Measurements from ENCODE around the gene ANKRD60.

Gene ANKRD60

DNA sequence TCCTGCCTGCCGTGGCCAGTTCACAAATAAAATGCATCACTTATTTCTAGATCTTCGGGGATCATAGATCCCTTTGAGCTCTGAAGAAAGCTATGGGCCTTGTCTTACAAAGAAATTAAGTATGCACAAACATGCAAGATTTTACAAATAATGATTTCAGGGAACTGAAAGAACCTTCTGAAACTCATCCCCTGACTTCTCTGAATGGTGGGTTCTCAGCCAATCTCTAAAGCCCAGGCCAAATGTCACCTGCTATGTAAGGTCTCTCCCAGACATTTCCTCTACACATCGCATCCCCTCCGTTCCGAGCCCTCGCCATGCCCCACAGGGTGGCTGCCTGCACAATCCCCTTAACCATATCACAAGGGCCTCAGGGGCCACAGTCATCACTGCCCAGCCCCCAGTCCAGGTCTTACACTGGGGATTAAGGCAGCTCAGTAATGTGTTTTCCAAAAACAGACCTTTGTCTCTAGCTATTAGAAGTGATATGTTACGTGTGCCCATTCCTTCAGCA lies 16.1 kb upstream of the ANKRD60 start:
- DNase-seq, result no peak

DNA sequence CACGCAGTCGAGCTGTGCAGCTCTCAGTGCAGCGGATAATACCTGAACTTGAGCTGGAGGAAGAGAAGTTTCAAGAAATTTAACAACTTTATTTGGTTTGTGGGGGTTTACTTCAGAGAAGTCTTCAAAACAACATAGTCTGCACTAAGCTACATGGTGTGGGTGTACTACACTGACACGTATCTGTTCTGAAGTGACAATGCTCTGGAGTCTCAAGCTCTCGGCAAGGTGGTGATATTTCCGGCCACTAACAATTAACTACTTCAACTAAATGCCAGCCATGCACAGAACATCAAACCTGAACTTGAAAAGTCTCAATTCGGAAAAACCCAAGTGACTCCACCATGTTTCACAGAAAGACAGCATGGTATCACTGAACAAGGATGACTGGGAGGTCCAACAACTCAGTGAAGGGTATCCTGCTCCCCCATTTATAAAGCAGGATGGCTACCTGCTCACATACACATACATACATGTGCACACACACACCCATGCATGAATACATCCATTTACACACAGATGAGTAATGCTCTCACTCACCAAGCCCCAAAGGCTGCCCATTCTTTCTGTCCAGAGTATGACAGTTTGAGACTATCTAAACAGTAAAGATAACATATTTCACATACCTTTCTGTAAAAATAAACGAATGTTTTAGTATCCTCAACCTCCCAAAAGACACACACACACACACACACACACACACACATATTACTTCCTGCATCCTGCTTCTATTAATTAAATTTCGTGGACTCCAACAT lies 15.4 kb upstream of the ANKRD60 start:
- peak; percentile 33 for DNase-seq

DNA sequence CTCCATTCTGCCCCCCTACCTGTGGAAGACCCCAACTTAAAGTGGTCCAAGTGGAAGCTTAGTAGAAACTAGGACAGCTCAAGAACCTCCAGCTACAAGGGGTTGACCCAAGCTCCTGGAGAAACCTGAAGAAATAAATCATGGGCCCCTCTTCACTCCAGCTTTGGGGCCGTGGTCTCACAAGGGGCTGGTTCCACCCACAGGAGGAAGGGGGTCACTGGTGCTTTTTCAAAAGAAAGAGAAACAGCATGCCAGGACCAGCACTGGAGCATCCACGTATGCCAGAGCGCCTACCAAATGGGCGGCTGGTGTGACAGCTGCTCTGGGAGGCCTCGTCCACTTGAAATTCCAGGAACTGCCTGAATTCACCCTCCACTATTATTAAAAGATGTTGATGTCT lies 14.4 kb upstream of the ANKRD60 start:
- no peak for DNase-seq

DNA sequence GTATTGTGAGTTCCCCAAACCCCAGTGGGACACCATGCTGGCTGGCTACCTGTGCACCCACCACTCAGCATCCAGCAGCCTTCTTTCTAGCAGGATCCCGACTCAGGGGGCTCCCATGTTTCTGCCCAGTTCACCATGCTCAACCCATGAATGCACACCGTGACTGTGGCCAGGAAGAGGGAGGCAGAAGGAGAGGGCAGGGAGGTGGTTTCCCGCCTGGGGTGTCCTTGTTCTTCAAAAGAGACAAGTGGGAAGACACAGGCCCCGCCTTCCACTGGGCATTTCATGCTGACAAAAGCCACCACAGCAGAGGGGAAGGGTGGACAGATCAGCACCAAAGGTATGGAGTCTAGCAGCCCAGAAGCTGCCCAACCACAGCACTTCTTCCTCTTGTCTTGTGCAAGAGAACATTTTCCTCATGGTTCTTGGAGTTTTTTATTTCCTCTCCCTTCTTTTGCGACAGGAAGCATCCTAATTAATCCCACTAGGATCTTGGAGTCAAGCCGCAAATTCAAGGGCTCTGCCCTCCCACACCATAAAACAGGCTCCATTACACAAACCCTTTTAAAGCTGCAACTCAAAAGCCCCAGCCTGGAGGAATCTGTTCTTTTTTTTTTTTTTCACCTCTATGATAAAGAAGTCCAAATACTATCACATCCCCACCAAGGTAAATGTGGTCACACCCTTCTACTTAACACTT lies 13.5 kb upstream of the ANKRD60 start:
- DNase-seq, result no peak

DNA sequence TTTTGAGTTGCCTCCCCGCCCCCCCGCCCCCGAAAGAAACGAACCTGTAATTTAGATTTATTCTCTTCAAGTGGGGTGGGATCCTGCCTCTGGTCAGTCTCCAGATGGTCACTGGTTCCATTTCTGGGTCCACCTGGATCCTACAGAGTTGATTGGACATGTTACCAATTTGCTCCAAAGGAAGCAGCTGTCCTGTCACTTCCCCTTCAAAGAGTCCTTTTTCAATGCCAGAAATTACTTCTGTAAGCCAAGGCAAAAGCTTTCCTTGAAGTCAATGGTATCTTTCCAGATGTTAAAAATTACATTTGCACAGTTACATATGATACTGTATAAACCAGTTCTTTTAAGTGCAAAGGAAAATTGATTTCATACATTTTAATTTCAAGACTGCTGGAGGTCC lies 12.0 kb upstream of the ANKRD60 start:
- DNase-seq, result no peak

DNA sequence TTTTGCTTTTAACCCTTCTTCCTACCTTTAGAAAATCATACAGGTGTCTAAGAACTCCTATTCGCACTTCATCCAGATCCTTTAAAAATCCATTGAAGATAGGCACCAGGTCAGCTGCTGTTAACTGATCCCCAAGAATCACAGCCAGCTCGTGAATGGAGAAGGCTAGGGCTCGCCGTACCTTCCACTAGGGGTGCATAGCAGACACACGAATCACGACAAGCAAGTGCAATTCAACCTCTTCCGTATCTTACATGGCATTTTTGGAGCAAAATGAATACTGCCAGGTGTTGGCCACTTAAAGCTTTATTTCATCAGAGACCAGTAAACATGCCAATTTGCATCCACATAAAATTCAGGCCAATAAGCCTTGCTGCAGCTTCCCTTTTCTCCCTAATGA lies 10.8 kb upstream of the ANKRD60 start:
- DNase-seq, result no peak

DNA sequence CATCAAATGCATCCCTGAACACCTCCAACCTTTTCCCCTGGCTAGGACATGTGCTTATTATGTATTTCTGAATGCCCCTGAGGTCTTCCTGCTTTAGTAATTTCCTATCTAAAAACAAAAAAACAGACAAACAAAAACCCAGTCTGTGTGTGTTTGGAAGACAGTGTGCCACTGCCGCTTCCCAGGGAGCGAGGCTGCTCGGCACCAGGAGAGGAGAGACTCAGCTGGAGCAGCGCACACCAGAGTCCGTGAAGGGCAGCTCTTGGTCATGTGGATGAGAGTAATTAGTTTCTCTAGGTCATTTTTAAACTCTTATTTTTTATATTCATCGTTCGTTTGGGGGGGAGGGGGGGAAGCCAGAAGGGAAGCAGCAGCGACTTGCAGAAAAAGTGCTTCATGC lies 10.0 kb upstream of the ANKRD60 start:
- DNase-seq, result no peak

DNA sequence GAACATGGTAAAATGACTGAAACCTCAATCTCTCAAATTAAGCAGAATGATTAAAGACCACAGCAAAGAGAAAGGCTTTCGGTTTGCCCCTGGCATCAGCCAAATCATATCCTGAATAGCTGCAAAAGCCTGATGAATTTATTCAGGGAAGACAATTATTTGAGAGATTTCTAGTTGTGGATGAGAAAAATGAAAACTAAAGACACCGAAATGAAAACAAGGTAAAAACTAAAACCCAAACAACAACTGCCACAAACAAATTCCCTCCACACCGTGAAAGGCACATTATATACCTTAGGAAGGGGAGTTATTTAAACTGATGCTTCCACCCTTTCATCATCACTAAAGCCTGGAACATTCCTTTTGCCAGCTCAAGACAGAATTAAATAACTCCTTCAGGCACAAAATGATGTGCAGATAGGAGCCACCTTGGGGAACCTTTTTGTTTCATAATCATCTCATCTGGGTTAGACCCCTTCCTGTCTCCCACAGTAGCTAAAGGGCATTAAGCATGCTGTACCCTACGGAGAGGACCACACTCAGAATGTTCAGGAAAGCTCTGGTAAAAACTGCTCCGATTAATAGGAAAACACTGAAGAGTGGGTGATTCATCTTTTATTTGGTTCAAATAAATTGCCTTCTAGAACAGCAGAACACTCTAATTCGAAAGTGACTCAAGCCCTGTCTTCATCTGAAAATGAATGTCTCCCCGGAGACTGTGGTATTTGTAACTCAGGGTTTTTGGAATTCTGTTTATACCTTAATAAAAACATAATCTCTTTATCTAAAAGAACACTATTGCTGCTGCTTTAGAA lies 9.1 kb upstream of the ANKRD60 start:
- DNase-seq, result peak; percentile 64

DNA sequence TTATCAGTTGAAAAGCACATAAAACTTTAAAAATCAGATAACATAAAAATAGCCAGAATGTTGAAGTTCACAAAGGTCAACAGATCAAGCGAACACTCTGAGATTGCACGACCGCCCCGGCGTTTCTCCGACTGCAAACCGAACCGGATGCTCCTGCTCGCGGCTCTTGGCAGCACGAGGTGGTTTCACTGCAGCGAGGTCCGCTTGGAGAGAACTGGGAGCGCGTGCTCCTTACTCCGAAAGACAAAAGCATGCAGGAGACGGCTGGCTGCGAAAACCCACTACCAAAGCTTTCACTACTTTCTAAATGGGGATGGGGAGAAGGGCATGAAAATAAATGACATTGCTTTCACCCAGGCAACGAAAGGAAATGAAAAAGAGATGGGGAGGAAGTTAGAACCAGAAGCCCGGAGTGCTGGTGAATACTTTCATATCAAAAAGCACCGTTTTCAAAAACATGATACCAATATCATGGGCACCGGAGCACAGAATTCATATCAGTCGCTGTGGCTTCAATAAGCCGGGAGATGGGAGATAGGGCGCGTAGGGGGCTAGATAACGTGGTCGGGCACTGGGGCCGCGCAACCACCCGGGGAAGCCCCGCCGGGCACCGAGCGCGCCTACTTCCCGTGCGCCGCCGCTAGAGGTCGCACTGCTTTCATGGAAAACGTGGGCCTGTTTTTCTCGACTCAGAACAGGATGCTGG lies 8.3 kb upstream of the ANKRD60 start:
- peak; percentile 72 for DNase-seq

DNA sequence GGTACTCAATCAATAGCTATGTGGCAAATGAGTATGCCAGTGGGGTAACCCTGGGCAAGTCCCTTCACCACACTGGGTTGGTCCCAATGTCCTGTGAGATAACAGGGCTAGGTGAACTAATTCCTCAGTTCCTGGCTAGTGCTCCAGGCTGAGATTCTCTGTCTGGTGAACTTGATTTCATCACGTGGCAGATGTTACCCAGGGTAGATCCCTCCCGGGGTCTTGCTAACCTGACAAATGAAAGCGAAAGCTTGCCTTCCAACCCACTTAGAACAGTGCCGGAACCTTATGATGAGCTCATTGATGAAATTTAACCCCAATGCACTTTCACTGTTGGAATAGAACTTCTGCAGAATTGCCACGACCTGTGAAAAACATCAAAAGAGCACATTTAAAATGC lies 6.6 kb upstream of the ANKRD60 start:
- DNase-seq, result no peak

DNA sequence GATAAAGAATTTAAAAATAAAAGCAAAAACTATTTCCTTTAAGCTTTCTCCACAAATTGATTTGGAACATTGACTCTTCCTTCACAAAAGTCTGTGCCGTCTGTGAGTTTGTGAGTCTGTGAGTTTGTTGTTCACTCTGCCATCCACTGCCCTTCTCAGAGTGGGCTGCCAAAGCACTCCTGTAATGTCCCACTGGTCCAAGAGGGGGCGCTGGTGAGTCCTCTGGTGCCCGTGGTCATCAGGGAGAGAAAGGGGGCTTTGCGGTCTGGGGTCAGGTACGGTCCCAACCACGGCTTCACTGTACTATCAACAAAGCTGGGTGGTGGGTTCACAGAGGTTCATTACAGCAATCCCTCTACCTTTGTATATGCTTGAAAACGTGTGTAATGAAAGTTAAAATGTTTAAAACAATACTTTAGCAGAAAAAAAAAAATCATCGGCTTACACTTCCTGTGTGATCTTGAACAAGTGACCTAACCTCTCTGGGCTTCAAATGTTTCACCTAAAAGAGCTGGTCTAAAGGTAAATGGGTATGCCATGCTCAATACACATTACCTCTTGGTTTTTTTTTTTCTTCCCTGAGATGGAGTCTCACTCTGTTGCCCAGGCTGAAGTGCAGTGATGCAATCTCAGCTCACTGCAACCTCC lies 5.6 kb upstream of the ANKRD60 start:
- peak; percentile 36 for DNase-seq

DNA sequence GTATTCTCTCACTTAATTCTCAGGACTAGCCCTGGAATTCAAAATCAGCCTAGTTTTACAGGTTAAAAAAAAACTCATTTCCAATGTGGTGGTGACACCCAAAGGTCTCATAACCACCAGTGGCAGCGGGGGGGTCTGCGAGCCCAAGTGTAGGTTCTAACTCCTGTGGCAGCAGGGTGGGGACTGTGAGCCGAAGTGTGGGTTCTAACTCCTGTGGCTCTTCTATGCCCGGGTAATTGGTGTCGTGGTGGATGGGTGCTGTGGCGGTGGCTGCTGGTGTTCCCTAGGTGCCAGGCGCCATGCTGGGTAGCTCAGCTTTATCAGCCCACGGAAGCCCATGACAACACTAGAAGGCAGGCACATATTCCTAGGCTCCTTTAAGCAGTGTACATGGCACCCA lies 4.9 kb upstream of the ANKRD60 start:
- DNase-seq, result no peak

DNA sequence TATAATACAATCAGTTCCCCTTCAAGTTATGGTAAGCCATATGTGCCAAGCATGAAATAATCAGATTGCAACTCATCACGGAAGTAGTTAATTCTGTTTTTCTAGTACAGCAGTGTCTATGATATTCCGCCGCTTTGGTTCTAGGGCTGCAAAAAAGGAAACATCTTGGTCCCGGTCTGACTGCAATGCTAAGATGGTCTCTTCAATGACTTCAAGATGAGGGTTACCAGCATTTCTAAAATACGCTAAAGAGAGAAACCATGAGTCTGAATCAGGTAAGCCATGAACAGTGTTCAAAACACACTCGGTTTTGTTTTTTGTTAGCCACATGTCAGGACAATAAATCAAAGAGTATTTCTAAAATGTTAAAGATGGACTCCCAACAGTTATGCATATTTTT lies 3.2 kb upstream of the ANKRD60 start:
- peak; percentile 25 for DNase-seq

DNA sequence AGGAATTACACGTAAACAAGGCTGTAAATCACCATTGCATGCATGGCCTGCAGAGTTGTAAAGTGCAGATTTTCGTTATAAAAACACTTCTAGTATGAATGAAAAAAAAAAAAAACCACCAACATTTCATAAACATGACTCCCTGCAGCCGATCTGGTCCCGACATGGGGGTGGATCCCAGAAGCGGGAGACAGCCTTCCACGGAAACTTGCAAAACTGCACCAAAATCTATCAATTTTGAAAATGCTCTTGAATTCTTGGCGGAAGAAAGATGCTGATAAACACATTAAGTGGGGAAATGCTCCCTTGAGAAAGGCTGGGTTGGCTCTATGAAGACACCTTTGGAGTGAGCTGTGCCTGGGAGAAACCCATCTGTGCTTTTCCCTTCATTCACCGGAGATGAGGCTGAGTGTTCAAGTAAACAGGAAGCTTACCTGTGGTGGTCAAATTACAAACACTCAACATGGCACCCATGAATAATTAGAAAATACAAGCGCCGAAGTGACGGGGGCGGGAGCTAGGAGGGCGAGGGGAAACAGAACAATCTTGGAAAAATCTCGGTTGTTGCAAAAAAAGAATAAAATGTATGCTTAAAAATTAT lies 845 bp upstream of the ANKRD60 start:
- no peak for DNase-seq

DNA sequence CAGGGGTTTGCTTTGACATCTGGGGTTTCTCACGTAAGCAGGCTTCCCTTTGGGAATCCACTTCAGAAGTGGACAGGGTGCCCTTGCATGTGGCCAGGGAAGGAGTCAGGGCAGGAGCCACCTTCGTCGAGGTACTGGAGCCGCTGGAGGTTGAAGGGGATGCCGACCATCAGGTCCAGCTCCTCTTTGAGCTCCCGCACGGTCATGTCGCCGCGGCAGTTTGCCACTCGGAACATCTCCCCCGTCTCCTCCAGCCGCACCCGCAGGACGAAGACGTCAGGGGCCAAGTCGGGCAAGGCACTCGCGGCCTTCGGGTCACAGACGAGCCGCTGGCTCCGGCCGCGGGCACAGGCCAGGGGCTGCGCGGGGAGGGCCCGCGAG lies 360 bp downstream of the ANKRD60 start:
- no peak for DNase-seq

DNA sequence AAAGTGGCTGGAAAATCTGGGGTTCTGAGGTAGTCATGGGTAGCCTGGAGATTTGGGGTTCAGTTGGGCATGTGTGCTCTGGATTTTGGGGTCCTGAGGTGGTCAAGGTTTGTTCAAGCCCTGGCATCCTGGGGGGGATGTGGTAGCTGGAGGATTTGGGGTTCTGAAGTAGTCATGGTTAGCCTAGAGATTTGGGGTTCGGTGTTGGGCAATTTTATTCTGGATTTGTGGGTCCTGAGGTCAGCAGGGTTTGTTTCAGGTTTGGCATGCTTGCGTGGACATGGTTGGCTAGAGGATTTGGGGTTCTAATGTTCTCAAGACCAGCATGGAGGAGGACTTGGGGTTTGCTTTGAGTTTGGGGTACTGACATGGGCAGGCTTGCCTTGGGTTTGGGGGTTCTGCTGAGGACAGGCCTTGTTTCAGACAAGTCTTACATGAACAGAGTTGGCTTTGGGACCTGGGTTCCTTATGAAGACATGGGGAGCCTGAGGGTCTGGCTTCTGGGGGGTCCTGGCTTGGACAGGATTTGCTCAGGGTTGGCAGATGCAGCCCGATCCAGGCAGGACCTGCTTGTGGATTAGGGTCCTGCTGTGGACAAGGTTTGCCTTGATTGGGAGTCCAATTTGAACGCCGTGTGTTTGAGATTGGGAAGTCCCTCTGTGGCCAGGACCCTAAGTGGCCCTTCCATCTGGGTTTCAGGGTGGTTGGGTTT lies 906 bp downstream of the ANKRD60 start:
- DNase-seq, result no peak

DNA sequence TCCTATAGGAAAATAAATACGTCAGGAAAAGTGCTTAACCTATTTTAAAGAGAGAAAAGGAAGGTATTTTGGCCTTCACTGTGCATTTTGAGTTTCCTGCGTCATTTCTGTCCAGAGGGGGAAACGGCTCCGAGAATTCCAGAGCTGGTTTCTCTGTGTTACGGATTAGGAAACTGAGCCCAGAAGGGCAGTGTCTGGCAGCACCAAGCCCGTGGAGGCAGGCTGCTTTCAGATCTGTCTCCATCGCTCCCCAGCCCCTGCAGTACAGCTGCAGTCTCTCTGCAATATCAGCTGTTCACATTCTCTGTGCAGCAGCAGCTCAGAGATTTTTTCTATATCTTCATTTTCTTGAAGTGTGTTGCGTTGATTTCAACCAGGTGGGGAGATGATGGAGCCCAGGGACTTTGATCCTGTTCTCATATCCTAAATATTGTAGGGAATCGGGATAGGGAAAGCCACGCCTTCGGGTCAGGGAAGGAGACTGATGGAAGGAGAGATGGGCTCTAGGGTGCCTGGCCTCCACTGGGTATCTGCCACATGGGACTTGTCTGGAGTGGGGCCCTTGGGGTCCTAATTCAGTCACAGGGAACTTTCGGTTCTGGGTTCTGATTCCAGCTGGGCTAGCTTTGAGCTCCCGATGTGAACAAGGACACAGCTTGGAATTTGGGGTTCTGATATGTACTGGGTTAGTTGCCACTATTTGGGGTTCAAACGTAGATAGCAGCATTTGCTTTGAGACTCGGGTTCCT lies 2.8 kb downstream of the ANKRD60 start:
- no peak for DNase-seq

DNA sequence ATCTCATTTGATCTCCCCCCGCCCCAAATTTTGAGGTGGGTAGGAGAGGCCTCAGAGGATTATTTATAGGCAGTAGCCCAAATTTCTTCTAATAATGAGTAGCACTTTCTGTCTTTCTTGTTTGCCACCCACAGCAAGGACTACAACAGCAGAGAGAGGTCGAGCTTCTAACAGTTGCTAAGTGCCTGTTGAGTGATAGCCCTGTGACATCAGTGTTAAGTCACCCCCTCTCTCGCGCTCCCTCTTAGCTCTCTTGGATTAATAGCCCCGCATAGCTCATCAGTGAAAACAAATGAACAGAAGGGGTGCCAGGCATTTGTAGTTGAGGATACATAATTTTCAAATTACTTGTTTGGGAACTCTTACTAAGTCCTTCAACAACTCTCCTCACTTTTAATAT lies 3.5 kb downstream of the ANKRD60 start:
- no peak for DNase-seq

DNA sequence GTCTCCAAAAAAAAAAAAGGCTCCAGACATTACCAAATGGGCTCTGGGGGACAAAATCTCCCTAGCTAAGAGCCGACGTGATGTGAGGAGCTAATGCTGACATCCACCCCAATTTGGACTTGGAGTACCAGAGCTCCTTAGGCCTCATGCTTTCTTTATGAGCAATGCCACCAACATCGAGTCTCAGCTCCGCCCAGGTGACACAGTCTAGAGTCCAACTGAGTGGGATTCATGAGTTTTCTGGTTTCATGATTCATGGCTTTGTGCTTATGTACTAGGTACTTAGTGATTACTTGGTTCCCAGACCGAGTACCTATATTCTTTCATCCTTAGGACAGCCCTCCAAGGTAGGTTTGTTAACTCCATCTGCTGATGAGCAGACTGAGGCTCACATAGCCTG lies 4.4 kb downstream of the ANKRD60 start:
- no peak for DNase-seq

DNA sequence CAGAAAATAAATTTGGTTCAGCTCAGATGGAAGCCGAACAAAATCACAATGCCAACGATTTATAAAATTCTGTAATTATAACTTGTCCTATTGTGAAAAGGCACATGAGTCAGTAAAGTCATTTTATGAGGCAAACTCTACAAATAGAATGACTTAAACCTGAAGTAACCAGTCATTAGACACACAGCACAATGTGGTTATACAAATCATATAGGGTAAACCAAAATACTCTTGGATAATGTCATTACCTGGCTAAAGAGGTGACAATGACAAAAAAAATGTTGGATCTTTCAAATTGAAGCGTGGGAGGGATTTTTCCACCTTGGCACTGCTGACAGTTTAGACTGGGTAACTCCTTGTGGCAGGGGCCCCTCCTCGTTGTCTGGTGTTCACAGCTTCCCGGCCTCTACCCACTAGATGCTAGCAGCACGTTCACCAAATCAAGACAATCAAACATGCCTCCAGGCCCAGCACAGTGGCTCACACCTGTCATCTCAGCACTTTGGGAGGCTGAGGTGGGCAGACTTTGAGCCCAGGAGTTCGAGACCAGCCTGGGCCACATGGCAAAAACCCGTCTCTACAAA lies 5.0 kb downstream of the ANKRD60 start:
- no peak for DNase-seq

Measured in EL (cell line).